OCI-LY3 (cell line): Measurements from ENCODE around the gene ALG6.

Experiments used
- CTCF ChIP-seq: fragments of 200-600, 300-600 bp; sonication (generic); IDR thresholded peaks from 2 replicates; pipeline ENCODE4 v1.5.1; 2014; ENCODE audit warnings: antibody characterized with exemption, low read length, low read depth
- EZH2phosphoT487 ChIP-seq: fragments of 200-600 bp; shearing (Covaris generic); IDR thresholded peaks from 2 replicates; pipeline ENCODE4 v1.6.1; 2018; ENCODE audit warnings: antibody characterized with exemption, mixed run types, low read depth

GRCh38 chr1:63327417-63328054, 39.9 kb upstream of the ALG6 start:
- peak; percentile 65 for TF ChIP-seq CTCF
- no peak for TF ChIP-seq EZH2phosphoT487
